Measurements from ENCODE around the gene MED13L. TPM values are rescaled to one million over a fixed set of nuclear protein-coding genes. Genes with fewer than 3 reads are reported as not detected.

Gene MED13L
- total and polyA plus RNA-seq, 2 of the 8 experiments (the other 6 are each of a cell fraction or from before 2014, with no cell fraction given): 15.9 to 51.7 TPM

DNA sequence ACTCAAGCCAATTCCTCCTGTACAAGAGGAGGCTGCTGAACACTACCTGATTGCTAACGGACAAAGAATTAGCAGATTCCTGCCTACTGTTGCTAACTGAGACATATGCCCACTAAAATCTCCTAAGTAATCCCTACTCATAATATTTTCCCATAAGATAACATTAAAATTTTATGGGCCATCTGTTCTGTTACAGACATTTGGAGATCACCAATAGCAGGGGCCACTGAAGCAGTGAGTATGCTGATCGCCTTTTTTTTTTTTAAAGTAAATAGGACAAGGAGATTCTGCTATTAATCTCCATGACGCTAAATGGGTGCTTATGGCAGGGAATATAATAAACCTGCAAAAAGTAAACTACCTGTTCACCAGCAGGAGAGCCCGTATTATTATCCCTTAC is 292.9 kb downstream of the MED13L start:
- Histone ChIP-seq H3K79me1 (ENCODE audit: low read depth, low read length) (no peaks in the 10 kb centered on the region; the same call in 1 of the 2 replicates), H3K36me3 (ENCODE audit: control insufficient read depth in 2 of 4, insufficient read depth in 4 of 4, low read length in 3 of 4) (peaks cover 2 to 43% (median 8%) of the 10 kb centered on the region in 4 experiments; a peak in 6 of 8 replicates), H3K9ac (replicated peaks in 1 of 4; ENCODE audit: extremely low read depth in 1 of 4, low read depth in 3 of 4, low read length in 3 of 4) (no peak overlapping the region), H3K23me2 (ENCODE audit: low read depth, low read length) (no peaks in the 10 kb centered on the region), H3K79me2 (ENCODE audit: control insufficient read depth in 1 of 2, insufficient read depth in 2 of 2, low read length in 2 of 2) (0 out of 4 replicates have a peak, but pooled peaks cover 0 to under 1% of the 10 kb centered on the region in 2 experiments), H2BK120ac (replicated peaks; ENCODE audit: low read depth, low read length) (no peak overlapping the region), H3K4me3 (ENCODE audit: extremely low read depth in 1 of 4, insufficient read depth in 2 of 4, low read depth in 3 of 4, low read length in 4 of 4) (no peak overlapping the region), H3K4me1 (replicated peaks in 1 of 4; ENCODE audit: control insufficient read depth in 3 of 4, insufficient read depth in 4 of 4, low read length in 3 of 4) (peaks cover 2 to 11% (median 8%) of the 10 kb centered on the region in 4 experiments; a peak in 4 of 7 replicates), H2AK5ac (ENCODE audit: low read depth, low read length) (no peak overlapping the region), H3K23ac (ENCODE audit: insufficient read length) (no peak overlapping the region), H4K20me1 (replicated peaks in 1 of 2; ENCODE audit: control insufficient read depth in 1 of 2, insufficient read depth in 2 of 2, low read length in 2 of 2) (peaks cover 2 to 3% of the 10 kb centered on the region in 2 experiments), H4K91ac (replicated peaks; ENCODE audit: insufficient read length, low read length) (no peak overlapping the region), H2BK15ac (ENCODE audit: low read length) (no peak overlapping the region), H3K4me2 (ENCODE audit: insufficient read depth in 1 of 2, low read depth in 2 of 2, low read length in 2 of 2) (no peak overlapping the region), H2AFZ (ENCODE audit: low read length) (no peak overlapping the region), H2BK20ac (ENCODE audit: low read length) (no peak overlapping the region), H3K18ac (ENCODE audit: extremely low read depth, low read length) (no peak overlapping the region), H4K8ac (ENCODE audit: extremely low read depth, insufficient read depth, low read length) (no peak overlapping the region), H2BK5ac (ENCODE audit: low read depth, low read length) (no peak overlapping the region), H3K56ac (replicated peaks; ENCODE audit: insufficient read length, low read depth, low read length) (no peak overlapping the region), H4K5ac (ENCODE audit: insufficient read length, low read depth, low read length) (no peak overlapping the region), H3K27me3 (replicated peaks in 1 of 4; ENCODE audit: control insufficient read depth in 3 of 4, extremely low read depth in 1 of 4, insufficient read depth in 3 of 4, low read length in 3 of 4) (no peaks in the 10 kb centered on the region), H3K27ac (ENCODE audit: low read depth, low read length) (no peak overlapping the region), H2BK12ac (ENCODE audit: low read depth, low read length) (no peak overlapping the region), H3K14ac (ENCODE audit: insufficient read length) (no peak overlapping the region), H3K9me3 (ENCODE audit: insufficient read depth in 2 of 2, low read depth in 1 of 2, low read length in 1 of 2) (no peaks in the 10 kb centered on the region), H3K4ac (replicated peaks; ENCODE audit: insufficient read length, low read depth, low read length) (no peak overlapping the region)
- TF ChIP-seq KDM1A (IDR thresholded peaks at IDR 0.05; ENCODE audit: borderline replicate concordance, low read length): no peak
- TF ChIP-seq ASH2L (IDR thresholded peaks at IDR 0.05; ENCODE audit: low read length): no peak
- no peak for TF ChIP-seq SIRT6 (IDR thresholded peaks at IDR 0.05; ENCODE audit: low read length)
- no peak for TF ChIP-seq EGR1 (IDR thresholded peaks at IDR 0.05; ENCODE audit: borderline replicate concordance, low read depth, low read length)
- TF ChIP-seq POLR2AphosphoS5 (IDR thresholded peaks at IDR 0.05; ENCODE audit: low read depth, low read length): no peak
- TF ChIP-seq, protein P1, sequence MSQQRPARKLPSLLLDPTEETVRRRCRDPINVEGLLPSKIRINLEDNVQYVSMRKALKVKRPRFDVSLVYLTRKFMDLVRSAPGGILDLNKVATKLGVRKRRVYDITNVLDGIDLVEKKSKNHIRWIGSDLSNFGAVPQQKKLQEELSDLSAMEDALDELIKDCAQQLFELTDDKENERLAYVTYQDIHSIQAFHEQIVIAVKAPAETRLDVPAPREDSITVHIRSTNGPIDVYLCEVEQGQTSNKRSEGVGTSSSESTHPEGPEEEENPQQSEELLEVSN (IDR thresholded peaks at IDR 0.05): no peak
- WGBS, 2 experiments (ENCODE audit: extremely low coverage in 1 of 2, insufficient coverage in 1 of 2, insufficient read length in 1 of 2, insufficient replicate concordance in 2 of 2, low coverage in 1 of 2, low lambda C conversion rate in 2 of 2, missing lambda C conversion rate in 1 of 2): 91% methylated on average over 4 of the region's 4 CpGs; no CpG with 5 or more reads in 1 of the 2 experiments
- no peak for FAIRE-seq
- CTCF ChIA-PET (ENCODE audit: partially characterized antibody): interaction anchor here (1.5 to 2.8 kb wide), 4 partner anchors 14 to 252 kb away, joined by 4 to 14 read pairs (median 11); no protein-coding TSS in a partner anchor
- no peak for DNase-seq (ENCODE audit: low read depth in 1 of 2, low spot score in 2 of 2)
- POLR2A ChIA-PET (ENCODE audit: partially characterized antibody): no interaction called here
